Suprapubic skin (tissue), 4 donors: ENCODE data around the gene KRT20. TPM values are rescaled to one million over a fixed set of nuclear protein-coding genes. Genes with fewer than 3 reads are reported as not detected.

Experiments used
- DNase-seq, 2 donors: peaks; one replicate each; pipeline ENCODE4 v3.0.0-alpha.2; 2019; ENCODE audit warnings: low spot score in 2 of 2
- H3K27ac ChIP-seq: fragments of 200-600 bp; sonication (generic); one replicate; pipeline ENCODE4 v1.5.1; 2019
- H3K27me3 ChIP-seq: fragments of 200-600 bp; sonication (generic); one replicate; pipeline ENCODE4 v1.5.1; 2019
- H3K36me3 ChIP-seq: fragments of 200-600 bp; sonication (generic); one replicate; pipeline ENCODE4 v1.5.1; 2019
- H3K4me1 ChIP-seq: fragments of 200-600 bp; sonication (generic); one replicate; pipeline ENCODE4 v1.5.1; 2019
- H3K4me3 ChIP-seq: fragments of 200-600 bp; sonication (generic); one replicate; pipeline ENCODE4 v1.5.1; 2019; ENCODE audit warnings: mild to moderate bottlenecking
- H3K9me3 ChIP-seq: fragments of 200-600 bp; sonication (generic); one replicate; pipeline ENCODE4 v1.5.1; 2019
- CTCF ChIP-seq, 2 donors: fragments of 200-600 bp in 1 of 2; fragments of 450-650 bp in 1 of 2; sonication (generic) in 1 of 2; IDR thresholded peaks; one replicate each; pipeline ENCODE4 v1.5.1; 2016 to 2019; ENCODE audit warnings: antibody characterized with exemption in 2 of 2, mild to moderate bottlenecking in 1 of 2, moderate library complexity in 1 of 2
- EP300 ChIP-seq: sonication (generic); formaldehyde crosslinking; IDR thresholded peaks from one replicate; pipeline ENCODE4 v1.6.1; 2017; ENCODE audit warnings: antibody characterized with exemption
- POLR2A ChIP-seq, 2 donors: fragments of 450-650 bp; IDR thresholded peaks; one replicate each; pipeline ENCODE4 v1.6.1; 2017; ENCODE audit warnings: antibody characterized with exemption in 2 of 2, mild to moderate bottlenecking in 2 of 2, moderate library complexity in 2 of 2
- POLR2AphosphoS5 ChIP-seq, 3 donors: sonication (generic); formaldehyde crosslinking; IDR thresholded peaks; one replicate each; pipeline ENCODE4 v1.6.1; 2017; ENCODE audit warnings: antibody characterized with exemption in 3 of 3
- WGBS: methylation state at CpG from one replicate; pipeline ENCODE4 v1.1.5; 2018; 5-methylcytosine and 5-hydroxymethylcytosine counted together
- total RNA-seq, 4 donors: library from RNA; depleted of rRNA; stranded (reverse); fragments of >200 nt; gene quantifications; one replicate each; pipeline ENCODE4 v1.1.0, GENCODE V29; 2016

KRT20 gene
- total RNA-seq, 4 donors from 2014 or later = 0.60 TPM; not detected in 3

- no peak overlapping the region for H3K4me3 ChIP-seq
- DNase-seq = no peak
- peaks cover 53% of the 10 kb centered on the region for H3K4me1 ChIP-seq
- 56% methylated on average over 3 of the region's 3 CpGs for WGBS
- TF ChIP-seq EP300 = no peak
- no peak for TF ChIP-seq CTCF (IDR thresholded peaks at IDR 0.05)
- no peak for TF ChIP-seq POLR2AphosphoS5 (IDR thresholded peaks at IDR 0.05)
- TF ChIP-seq POLR2A (IDR thresholded peaks at IDR 0.05) = no peak
- H3K27ac ChIP-seq = no peak overlapping the region
- no peaks in the 10 kb centered on the region for H3K9me3 ChIP-seq
- no peaks in the 10 kb centered on the region for H3K36me3 ChIP-seq
- no peaks in the 10 kb centered on the region for H3K27me3 ChIP-seq
Measured at GRCh38 chr17:40914075-40914855, 29.2 kb upstream of the KRT20 start.

- no peak overlapping the region for H3K4me3 ChIP-seq
- peaks cover 53% of the 10 kb centered on the region for H3K4me1 ChIP-seq
- no peaks in the 10 kb centered on the region for H3K9me3 ChIP-seq
- TF ChIP-seq POLR2A (IDR thresholded peaks at IDR 0.05) (no peak), POLR2AphosphoS5 (IDR thresholded peaks at IDR 0.05) (no peak), EP300 (no peak)
- WGBS = 87% methylated on average over 13 of the region's 13 CpGs
- H3K27ac ChIP-seq = no peak overlapping the region
- no peaks in the 10 kb centered on the region for H3K27me3 ChIP-seq
- H3K36me3 ChIP-seq = no peaks in the 10 kb centered on the region
- DNase-seq = no peak
Measured at GRCh38 chr17:40912486-40913210, 27.6 kb upstream of the KRT20 start.

- peaks cover 49% of the 10 kb centered on the region for H3K4me1 ChIP-seq
- DNase-seq = no peak
- peak overlapping the region; percentile 88 for H3K27ac ChIP-seq
- peak in 1 of 3 donors; percentile 8 for TF ChIP-seq POLR2AphosphoS5 (IDR thresholded peaks at IDR 0.05)
- no peak for TF ChIP-seq POLR2A (IDR thresholded peaks at IDR 0.05)
- no peak for TF ChIP-seq EP300
- TF ChIP-seq CTCF (IDR thresholded peaks at IDR 0.05) = no peak
- H3K36me3 ChIP-seq = no peaks in the 10 kb centered on the region
- H3K27me3 ChIP-seq = peaks cover 3% of the 10 kb centered on the region
- WGBS = 16% methylated on average over 3 of the region's 3 CpGs
- H3K9me3 ChIP-seq = no peaks in the 10 kb centered on the region
- peak overlapping the region; percentile 18 for H3K4me3 ChIP-seq
Measured at GRCh38 chr17:40910441-40910841, 25.4 kb upstream of the KRT20 start.

GRCh38 chr17:40909755-40910154 is 24.7 kb upstream of the KRT20 start:
- Histone ChIP-seq H3K4me1 (peaks cover 42% of the 10 kb centered on the region), H3K4me3 (peak overlapping the region; percentile 18), H3K27me3 (peaks cover 3% of the 10 kb centered on the region), H3K36me3 (no peaks in the 10 kb centered on the region), H3K27ac (peak overlapping the region; percentile 88), H3K9me3 (no peaks in the 10 kb centered on the region)
- no peak for DNase-seq
- TF ChIP-seq POLR2AphosphoS5 (IDR thresholded peaks at IDR 0.05) = peak in 1 of 3 donors; percentile 46
- no peak for TF ChIP-seq CTCF (IDR thresholded peaks at IDR 0.05)
- WGBS = 23% methylated on average over 4 of the region's 4 CpGs

GRCh38 chr17:40909351-40909750 is 24.3 kb upstream of the KRT20 start:
- no peaks in the 10 kb centered on the region for H3K36me3 ChIP-seq
- H3K27me3 ChIP-seq = peaks cover 3% of the 10 kb centered on the region
- 3% methylated on average over 5 of the region's 5 CpGs for WGBS
- no peak overlapping the region for H3K4me3 ChIP-seq
- TF ChIP-seq CTCF (IDR thresholded peaks at IDR 0.05) (peak; percentile 55 to 87), POLR2A (IDR thresholded peaks at IDR 0.05) (no peak), POLR2AphosphoS5 (IDR thresholded peaks at IDR 0.05) (peak in 1 of 3 donors; percentile 34)
- peak; percentile 88 to 92 for DNase-seq
- peak overlapping the region; percentile 88 for H3K27ac ChIP-seq
- H3K4me1 ChIP-seq = peaks cover 38% of the 10 kb centered on the region
- H3K9me3 ChIP-seq = no peaks in the 10 kb centered on the region
